A549 (cell line): ENCODE results near the gene CISTR. TPM values are rescaled to one million over a fixed set of nuclear protein-coding genes. Genes with fewer than 3 reads are reported as not detected.
"Not testable (repeated sequence)": the region's sequence is repeated elsewhere in the genome, so short reads cannot be mapped to it uniquely, and the experiment has no call there.

Experiments
- ATAC-seq, 2 experiments: fragments of 200-7000 bp in 1 of 2; fragments of >200 bp in 1 of 2; cut with Nextera tagmentation in 1 of 2; cut with Tn5 transposase in 1 of 2; 3 replicates each; pipeline versions ENCODE4 v1.8.0 to v1.9.1; 2018 to 2020; ENCODE audit warnings: mild to moderate bottlenecking in 1 of 2, moderate library complexity in 1 of 2
- CTCF ChIA-PET: fragments of 300-600 bp; sonication (Branson Sonifier 250); formaldehyde crosslinking; extraction: SDS; loops from one replicate; lab custom pipeline; 2021; ENCODE audit warnings: antibody characterized with exemption, inconsistent platforms; lab: Yijun Ruan, JAX
- POLR2A ChIA-PET: fragments of 350-600 bp; formaldehyde crosslinking; extraction: SDS; loops from one replicate; lab custom pipeline; 2021; ENCODE audit warnings: antibody characterized with exemption, inconsistent platforms; lab: Yijun Ruan, JAX
- DNase-seq, 2 experiments: peaks; one replicate each; pipeline versions ENCODE4 v3.0.0 to v3.0.0-alpha.2; 2011 to 2016; ENCODE audit warnings: low read depth in 1 of 2, low spot score in 1 of 2
- FAIRE-seq: peaks from 2 replicates; lab custom pipeline; 2011; peaks lifted over from hg19 to GRCh38; lab: Jason Lieb, UNC
- H3K27ac ChIP-seq, 2 experiments: fragments of >200 bp; sonication (Bioruptor Twin); formaldehyde crosslinking; 3 replicates each; pipeline ENCODE4 v1.5.1; 2016 to 2017
- H3K4me1 ChIP-seq: fragments of >200 bp; sonication (Bioruptor Twin); formaldehyde crosslinking; 3 replicates; pipeline ENCODE4 v1.6.1; 2016
- H3K4me2 ChIP-seq: fragments of >200 bp; sonication (Bioruptor Twin); formaldehyde crosslinking; 3 replicates; pipeline ENCODE4 v1.6.1; 2016
- H3K4me3 ChIP-seq: fragments of >200 bp; sonication (Bioruptor Twin); formaldehyde crosslinking; 3 replicates; pipeline ENCODE4 v1.5.1; 2016
- H3K9me3 ChIP-seq: fragments of >200 bp; sonication (Bioruptor Twin); formaldehyde crosslinking; 3 replicates; pipeline ENCODE4 v1.6.1; 2016
- BHLHE40 ChIP-seq: IDR thresholded peaks from 2 replicates; pipeline ENCODE4 v1.6.1; 2012; ENCODE audit warnings: low read depth, low read length, inconsistent platforms
- EHMT2 ChIP-seq: fragments of 200-600 bp; sonication (generic); IDR thresholded peaks from 2 replicates; pipeline ENCODE4 v1.6.1; 2016; ENCODE audit warnings: antibody characterized with exemption, low read depth, mild to moderate bottlenecking, moderate library complexity
- ESRRA ChIP-seq: fragments of 150-350 bp; IDR thresholded peaks from 2 replicates; pipeline ENCODE4 v1.6.1; 2014; ENCODE audit warnings: mild to moderate bottlenecking, low read length, borderline replicate concordance
- FOSL2 ChIP-seq, 2 experiments: fragments of 450-650 bp in 1 of 2; fragments of >200 bp in 1 of 2; sonication (Bioruptor Twin) in 1 of 2; formaldehyde crosslinking; IDR thresholded peaks; 2 replicates each; pipeline versions ENCODE4 v1.5.0 to v1.6.1; 2016 to 2020; ENCODE audit warnings: mild to moderate bottlenecking in 1 of 2, moderate library complexity in 1 of 2
- HDAC2 ChIP-seq: fragments of 200-600 bp; sonication (generic); IDR thresholded peaks from 2 replicates; pipeline ENCODE4 v1.6.1; 2016
- HEYL ChIP-seq: fragments of 250-450 bp; sonication (Bioruptor Pico); IDR thresholded peaks from 2 replicates; pipeline ENCODE4 v1.8.0; 2021; ENCODE audit warnings: mild to moderate bottlenecking, moderate library complexity
- HOXB5 ChIP-seq: fragments of 250-450 bp; sonication (Bioruptor Pico); IDR thresholded peaks from 2 replicates; pipeline ENCODE4 v1.5.0; 2020; ENCODE audit warnings: mild to moderate bottlenecking, moderate library complexity
- JUNB ChIP-seq: fragments of >200 bp; sonication (Bioruptor Twin); formaldehyde crosslinking; IDR thresholded peaks from 2 replicates; pipeline ENCODE4 v1.6.1; 2016
- KDM5A ChIP-seq: fragments of 200-600 bp; sonication (generic); IDR thresholded peaks from 2 replicates; pipeline ENCODE4 v1.6.1; 2016; ENCODE audit warnings: antibody characterized with exemption, mild to moderate bottlenecking
- MAZ ChIP-seq: fragments of 150-350 bp; IDR thresholded peaks from 2 replicates; pipeline ENCODE4 v1.6.1; 2014; ENCODE audit warnings: antibody characterized with exemption, low read depth, low read length, borderline replicate concordance
- MYC ChIP-seq: IDR thresholded peaks from 2 replicates; pipeline ENCODE4 v1.6.1; 2012; ENCODE audit warnings: mild to moderate bottlenecking, inconsistent platforms, low read length, improper control_type of control experiment, borderline replicate concordance
- NPAS2 ChIP-seq: fragments of 250-450 bp; sonication (Bioruptor Pico); IDR thresholded peaks from 2 replicates; pipeline ENCODE4 v1.8.0; 2022; ENCODE audit warnings: mild to moderate bottlenecking, moderate library complexity, borderline replicate concordance
- NR3C1 ChIP-seq: fragments of >200 bp; sonication (Bioruptor Twin); formaldehyde crosslinking; IDR thresholded peaks from 3 replicates; pipeline ENCODE4 v1.6.1; 2017
- RCOR1 ChIP-seq: fragments of 150-350 bp; IDR thresholded peaks from 2 replicates; pipeline ENCODE4 v1.6.1; 2014; ENCODE audit warnings: antibody characterized with exemption, low read length, low read depth
- REST ChIP-seq: fragments of 200-600 bp; sonication (generic); IDR thresholded peaks from 2 replicates; pipeline ENCODE4 v1.6.1; 2016; ENCODE audit warnings: antibody characterized with exemption, mild to moderate bottlenecking, moderate library complexity
- SMC3 ChIP-seq: fragments of >200 bp; sonication (Bioruptor Twin); formaldehyde crosslinking; IDR thresholded peaks from 3 replicates; pipeline ENCODE4 v1.6.1; 2018; ENCODE audit warnings: inconsistent platforms
- USF2 ChIP-seq: fragments of 450-650 bp; IDR thresholded peaks from 2 replicates; pipeline ENCODE4 v1.6.1; 2014; ENCODE audit warnings: antibody characterized with exemption
- ZC3H11A ChIP-seq: fragments of 450-650 bp; IDR thresholded peaks from 2 replicates; pipeline ENCODE4 v1.6.1; 2014; ENCODE audit warnings: antibody characterized with exemption, mild to moderate bottlenecking
- ZNF302 ChIP-seq: fragments of 250-450 bp; sonication (Bioruptor Pico); IDR thresholded peaks from 2 replicates; pipeline ENCODE4 v1.9.0; 2021; ENCODE audit warnings: inconsistent platforms, mild to moderate bottlenecking, moderate library complexity
- ZSCAN20 ChIP-seq: fragments of 250-450 bp; sonication (Bioruptor Pico); IDR thresholded peaks from 2 replicates; pipeline ENCODE4 v1.8.0; 2022; ENCODE audit warnings: mild to moderate bottlenecking, moderate library complexity
- WGBS: methylation state at CpG from one replicate; pipeline ENCODE4 v1.1.6; 2017; ENCODE audit errors: missing lambda C conversion rate; 5-methylcytosine and 5-hydroxymethylcytosine counted together
- polyA plus RNA-seq, 4 experiments: library from polyadenylated mRNA; depleted of rRNA in 3 of 4; stranded (reverse); fragments of >200 nt; fragmentation: RNase III in 1 of 4; extraction: RNeasy Plus Mini Kit Qiagen cat#74134 plus additional on column Dnase treatment in 1 of 4; gene quantifications; 2 replicates in 3 of 4; 3 replicates in 1 of 4; pipeline ENCODE4 v1.2.3, GENCODE V29; 2011 to 2017
- TF ChIP-seq, protein P1 (sequence below): IDR thresholded peaks from 2 replicates; pipeline ENCODE4 v1.6.1; 2012; ENCODE audit warnings: low read depth, borderline replicate concordance
- TF ChIP-seq, protein P2 (sequence below): fragments of >200 bp; sonication (Bioruptor Twin); formaldehyde crosslinking; IDR thresholded peaks from 3 replicates; pipeline ENCODE4 v1.6.1; 2016

Gene CISTR
- polyA plus RNA-seq, 2 of the 4 experiments (the other 2 are of a cell fraction): not detected

DNA sequence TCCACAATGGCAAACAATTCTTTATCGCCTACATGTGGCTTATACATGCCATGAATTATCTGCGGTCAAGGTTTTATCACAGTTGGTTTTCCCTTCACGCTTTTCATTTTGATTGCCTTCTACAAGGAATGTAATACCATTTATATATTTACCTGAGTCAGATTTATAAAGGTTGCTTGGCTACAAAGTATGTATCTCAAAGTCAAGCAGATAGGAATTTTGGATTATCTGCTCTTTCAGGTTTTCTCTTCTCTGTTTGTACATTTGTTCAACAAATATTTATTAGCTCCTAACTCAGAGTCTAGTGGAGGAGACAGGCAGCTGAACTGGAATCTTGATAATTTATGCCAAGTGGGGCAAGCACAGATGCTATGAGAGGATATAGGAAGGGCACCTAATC lies 28.5 kb upstream of the CISTR start:
- H3K4me1 ChIP-seq: 0 out of 3 replicates have a peak, but pooled peaks cover 2% of the 10 kb centered on the region
- CTCF ChIA-PET: interaction anchor here (1.4 to 2.2 kb wide), 5 partner anchors 12 to 428 kb away, joined by 4 to 9 read pairs (median 5); no protein-coding TSS in a partner anchor
- DNase-seq: no peak
- whole genome bisulfite sequencing: 89% methylated on average over 3 of the region's 3 CpGs
- no peaks in the 10 kb centered on the region for H3K9me3 ChIP-seq
- H3K4me2 ChIP-seq: no peak overlapping the region
- no peak for TF ChIP-seq NR3C1
- TF ChIP-seq, protein P1, sequence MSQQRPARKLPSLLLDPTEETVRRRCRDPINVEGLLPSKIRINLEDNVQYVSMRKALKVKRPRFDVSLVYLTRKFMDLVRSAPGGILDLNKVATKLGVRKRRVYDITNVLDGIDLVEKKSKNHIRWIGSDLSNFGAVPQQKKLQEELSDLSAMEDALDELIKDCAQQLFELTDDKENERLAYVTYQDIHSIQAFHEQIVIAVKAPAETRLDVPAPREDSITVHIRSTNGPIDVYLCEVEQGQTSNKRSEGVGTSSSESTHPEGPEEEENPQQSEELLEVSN: no peak
- FAIRE-seq: no peak
- no peak overlapping the region for H3K27ac ChIP-seq
- H3K4me3 ChIP-seq: no peak overlapping the region
- POLR2A ChIA-PET: no interaction called here
- ATAC-seq: no peak

- H3K9me3 ChIP-seq, H3K4me1 ChIP-seq, H3K27ac ChIP-seq, DNase-seq, H3K4me2 ChIP-seq, FAIRE-seq, POLR2A ChIA-PET, H3K4me3 ChIP-seq, ATAC-seq: not testable (repeated sequence)
- 90% methylated on average over 7 of the region's 7 CpGs for WGBS
- CTCF ChIA-PET: interaction anchor here (1.0 to 2.2 kb wide), 8 partner anchors 11 to 428 kb away, joined by 3 to 9 read pairs (median 4); partner anchors contain the start of gene HOXC13
- TF ChIP-seq ZC3H11A: peak; percentile 89
These were observed 27.9 kb upstream of the CISTR start for GRCh38 chr12:53779679-53780078.

DNA sequence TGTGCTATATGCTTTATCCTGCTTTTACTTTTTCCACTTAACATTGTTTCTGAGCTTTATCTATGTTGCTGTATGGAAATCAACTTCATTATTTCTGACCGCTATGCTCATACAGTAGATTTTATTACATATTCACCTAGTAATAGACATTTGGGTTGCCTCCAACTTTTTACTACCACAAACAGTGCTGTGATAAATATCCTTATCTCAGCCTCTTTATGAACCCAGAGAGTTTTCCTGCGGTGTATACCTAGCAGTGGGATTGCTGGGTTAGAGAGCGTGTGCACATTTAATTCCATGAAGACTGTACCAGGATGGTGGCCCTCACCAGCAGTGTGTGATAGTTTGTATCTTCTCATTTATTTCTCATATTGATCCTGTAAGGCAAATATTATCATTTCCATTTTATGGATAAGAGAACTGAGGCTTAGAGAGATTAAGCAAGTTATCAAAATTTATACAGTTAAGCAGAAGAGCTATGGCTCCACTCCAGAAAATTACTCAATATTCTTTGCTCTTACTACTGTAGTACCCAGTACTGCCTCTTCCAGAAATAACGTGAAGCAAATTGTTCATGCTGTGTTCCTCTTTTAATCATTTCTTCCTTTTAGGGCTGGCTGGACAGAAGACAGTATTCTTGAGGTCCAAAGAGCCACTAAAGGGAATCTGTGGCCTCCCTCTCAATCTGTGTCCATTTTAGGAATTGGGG lies 26.3 kb upstream of the CISTR start:
- 85% methylated on average over 4 of the region's 4 CpGs for WGBS
- ATAC-seq (no peak), DNase-seq (no peak), FAIRE-seq (peak; percentile 18)
- ChIA-PET CTCF (interaction anchor here (1.2 to 1.4 kb wide), 3 partner anchors 13 to 76 kb away, joined by 3 to 6 read pairs (median 4); no protein-coding TSS in a partner anchor), POLR2A (no interaction called here)
- TF ChIP-seq NR3C1 (no peak), ZSCAN20 (CRISPR knock-in tag) (no peak), JUNB (no peak), HDAC2 (no peak), MYC (no peak), HEYL (CRISPR knock-in tag) (no peak), ESRRA (no peak)
- TF ChIP-seq, protein P2, sequence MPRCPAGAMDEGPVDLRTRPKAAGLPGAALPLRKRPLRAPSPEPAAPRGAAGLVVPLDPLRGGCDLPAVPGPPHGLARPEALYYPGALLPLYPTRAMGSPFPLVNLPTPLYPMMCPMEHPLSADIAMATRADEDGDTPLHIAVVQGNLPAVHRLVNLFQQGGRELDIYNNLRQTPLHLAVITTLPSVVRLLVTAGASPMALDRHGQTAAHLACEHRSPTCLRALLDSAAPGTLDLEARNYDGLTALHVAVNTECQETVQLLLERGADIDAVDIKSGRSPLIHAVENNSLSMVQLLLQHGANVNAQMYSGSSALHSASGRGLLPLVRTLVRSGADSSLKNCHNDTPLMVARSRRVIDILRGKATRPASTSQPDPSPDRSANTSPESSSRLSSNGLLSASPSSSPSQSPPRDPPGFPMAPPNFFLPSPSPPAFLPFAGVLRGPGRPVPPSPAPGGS: no peak
- no peak overlapping the region for H3K27ac ChIP-seq
- H3K4me1 ChIP-seq: 0 out of 3 replicates have a peak, but pooled peaks cover 2% of the 10 kb centered on the region
- H3K4me3 ChIP-seq: no peak overlapping the region
- no peak overlapping the region for H3K4me2 ChIP-seq
- no peaks in the 10 kb centered on the region for H3K9me3 ChIP-seq

GRCh38 chr12:53777412-53777811 lies 25.6 kb upstream of the CISTR start:
- CTCF ChIA-PET: interaction anchor here (1.2 kb wide), 1 partner anchor 20 kb away, joined by 4 read pairs; no protein-coding TSS in a partner anchor
- 43% methylated on average over 2 of the region's 2 CpGs for WGBS
- POLR2A ChIA-PET: no interaction called here
- Histone ChIP-seq H3K4me2 (no peak overlapping the region), H3K4me3 (no peak overlapping the region), H3K4me1 (0 out of 3 replicates have a peak, but pooled peaks cover 2% of the 10 kb centered on the region), H3K27ac (no peak overlapping the region), H3K9me3 (no peaks in the 10 kb centered on the region)
- no peak for DNase-seq
- no peak for FAIRE-seq
- TF ChIP-seq USF2 (no peak), KDM5A (no peak), FOSL2 (IDR thresholded peaks at IDR 0.05) (no peak), FOSL2 (CRISPR knock-in tag; IDR thresholded peaks at IDR 0.05) (no peak), SMC3 (no peak), RCOR1 (no peak), HEYL (CRISPR knock-in tag) (no peak), NPAS2 (CRISPR knock-in tag) (no peak), REST (no peak), BHLHE40 (no peak), JUNB (no peak), MAZ (no peak), ESRRA (no peak), NR3C1 (no peak), ZC3H11A (no peak), HOXB5 (no peak), EHMT2 (no peak), ZNF302 (CRISPR knock-in tag) (no peak)
- peak in 1 of 2 experiments; percentile 42; a peak in 2 of 6 replicates for ATAC-seq
